Lower leg skin (tissue), 4 donors: Measurements from ENCODE around the gene ACIN1. TPM values are rescaled to one million over a fixed set of nuclear protein-coding genes. Genes with fewer than 3 reads are reported as not detected.

ENCODE experiments used
- DNase-seq, 2 donors: peaks; one replicate each; pipeline ENCODE4 v3.0.0-alpha.2; 2019; ENCODE audit warnings: low spot score in 2 of 2
- H3K4me3 ChIP-seq: fragments of 200-600 bp; sonication (generic); 2 replicates; pipeline ENCODE4 v1.5.1; 2017; ENCODE audit warnings: mild to moderate bottlenecking, low read depth; ENCODE audit not compliant: poor library complexity, severe bottlenecking
- POLR2A ChIP-seq, 2 donors: fragments of 450-650 bp; IDR thresholded peaks; one replicate each; pipeline ENCODE4 v1.6.1; 2016 to 2017; ENCODE audit warnings: antibody characterized with exemption in 2 of 2, mild to moderate bottlenecking in 1 of 2, moderate library complexity in 1 of 2
- WGBS, 2 donors: methylation state at CpG; one replicate each; pipeline ENCODE4 v1.1.5; 2018; 5-methylcytosine and 5-hydroxymethylcytosine counted together
- intact Hi-C: fragments of 100-400 bp; cut with DNase I; formaldehyde crosslinking; loops from one replicate; pipeline ENCODE4 v1.15.0; 2023; ENCODE audit warnings: low total_unique reads
- total RNA-seq, 4 donors: library from RNA; depleted of rRNA; stranded (reverse); fragments of >200 nt; gene quantifications; one replicate each; pipeline ENCODE4 v1.1.0, GENCODE V29; 2016
- TF ChIP-seq, protein P1 (sequence below), 3 donors: fragments of 450-650 bp; IDR thresholded peaks; one replicate each; pipeline ENCODE4 v1.5.1; 2016; ENCODE audit warnings: antibody characterized with exemption in 3 of 3, mild to moderate bottlenecking in 3 of 3, moderate library complexity in 2 of 3

Gene ACIN1
- total RNA-seq, 4 donors from 2014 or later = 52.7 to 97.5 (median 79.8) TPM

DNA sequence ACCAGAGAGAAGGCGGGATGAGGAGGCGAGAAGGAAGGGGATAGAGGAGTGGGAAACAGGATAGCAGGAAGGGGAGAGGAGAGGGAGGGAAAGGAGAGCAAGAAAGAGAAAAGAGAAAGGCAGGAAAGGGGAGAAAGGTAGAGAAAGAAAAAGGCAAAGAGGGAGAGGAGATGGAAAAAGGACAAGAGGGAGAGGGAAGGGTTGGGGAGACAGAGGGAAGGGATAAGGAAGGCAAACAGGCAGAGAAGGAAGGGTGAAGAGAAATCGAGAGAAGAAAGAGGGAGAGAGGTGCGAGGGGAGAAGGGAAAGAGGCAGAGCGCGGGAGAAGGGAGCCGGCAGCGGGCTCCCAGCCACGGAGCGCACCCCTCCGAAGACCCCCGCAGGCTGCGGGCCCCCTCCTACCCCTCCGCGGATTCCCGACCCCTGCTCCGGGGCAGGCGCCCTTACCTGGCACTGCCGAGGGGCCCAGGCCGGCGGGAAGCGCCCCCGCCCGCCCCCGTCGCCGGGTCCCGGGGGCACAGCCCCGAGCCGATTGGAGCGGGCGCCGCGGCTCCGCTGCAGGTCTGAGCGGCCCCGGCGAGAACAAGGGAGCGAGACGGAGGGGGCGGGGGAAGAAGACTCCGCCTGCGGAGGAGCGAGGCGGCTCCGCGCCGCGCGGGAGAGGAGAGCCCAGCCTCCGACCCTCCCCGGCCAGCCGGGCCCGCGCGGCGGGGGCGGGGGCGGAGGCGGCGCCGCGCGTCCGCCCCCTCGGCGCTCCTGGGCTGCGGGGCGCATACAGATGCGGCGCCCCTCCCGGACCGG lies 37.8 kb downstream of the ACIN1 start, which contains the start of gene CDH24:
TSS of gene CDH24 (minus strand) at position 565 of the 801 bp plus-strand sequence. CDS start 1,787 bp downstream, outside the sequence.
- WGBS, 2 donors = 4 to 7% methylated on average over 24 to 32 of the region's 73 CpGs
- peak within 1 kb of the TSS; percentile 52 for H3K4me3 ChIP-seq
- no peak for TF ChIP-seq POLR2A (IDR thresholded peaks at IDR 0.05)
- TF ChIP-seq, protein P1, sequence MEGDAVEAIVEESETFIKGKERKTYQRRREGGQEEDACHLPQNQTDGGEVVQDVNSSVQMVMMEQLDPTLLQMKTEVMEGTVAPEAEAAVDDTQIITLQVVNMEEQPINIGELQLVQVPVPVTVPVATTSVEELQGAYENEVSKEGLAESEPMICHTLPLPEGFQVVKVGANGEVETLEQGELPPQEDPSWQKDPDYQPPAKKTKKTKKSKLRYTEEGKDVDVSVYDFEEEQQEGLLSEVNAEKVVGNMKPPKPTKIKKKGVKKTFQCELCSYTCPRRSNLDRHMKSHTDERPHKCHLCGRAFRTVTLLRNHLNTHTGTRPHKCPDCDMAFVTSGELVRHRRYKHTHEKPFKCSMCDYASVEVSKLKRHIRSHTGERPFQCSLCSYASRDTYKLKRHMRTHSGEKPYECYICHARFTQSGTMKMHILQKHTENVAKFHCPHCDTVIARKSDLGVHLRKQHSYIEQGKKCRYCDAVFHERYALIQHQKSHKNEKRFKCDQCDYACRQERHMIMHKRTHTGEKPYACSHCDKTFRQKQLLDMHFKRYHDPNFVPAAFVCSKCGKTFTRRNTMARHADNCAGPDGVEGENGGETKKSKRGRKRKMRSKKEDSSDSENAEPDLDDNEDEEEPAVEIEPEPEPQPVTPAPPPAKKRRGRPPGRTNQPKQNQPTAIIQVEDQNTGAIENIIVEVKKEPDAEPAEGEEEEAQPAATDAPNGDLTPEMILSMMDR (IDR thresholded peaks at IDR 0.05) = peak in 1 of 3 donors; percentile 38
- intact Hi-C loops = no loop called here
- peak; percentile 47 to 93 for DNase-seq

DNA sequence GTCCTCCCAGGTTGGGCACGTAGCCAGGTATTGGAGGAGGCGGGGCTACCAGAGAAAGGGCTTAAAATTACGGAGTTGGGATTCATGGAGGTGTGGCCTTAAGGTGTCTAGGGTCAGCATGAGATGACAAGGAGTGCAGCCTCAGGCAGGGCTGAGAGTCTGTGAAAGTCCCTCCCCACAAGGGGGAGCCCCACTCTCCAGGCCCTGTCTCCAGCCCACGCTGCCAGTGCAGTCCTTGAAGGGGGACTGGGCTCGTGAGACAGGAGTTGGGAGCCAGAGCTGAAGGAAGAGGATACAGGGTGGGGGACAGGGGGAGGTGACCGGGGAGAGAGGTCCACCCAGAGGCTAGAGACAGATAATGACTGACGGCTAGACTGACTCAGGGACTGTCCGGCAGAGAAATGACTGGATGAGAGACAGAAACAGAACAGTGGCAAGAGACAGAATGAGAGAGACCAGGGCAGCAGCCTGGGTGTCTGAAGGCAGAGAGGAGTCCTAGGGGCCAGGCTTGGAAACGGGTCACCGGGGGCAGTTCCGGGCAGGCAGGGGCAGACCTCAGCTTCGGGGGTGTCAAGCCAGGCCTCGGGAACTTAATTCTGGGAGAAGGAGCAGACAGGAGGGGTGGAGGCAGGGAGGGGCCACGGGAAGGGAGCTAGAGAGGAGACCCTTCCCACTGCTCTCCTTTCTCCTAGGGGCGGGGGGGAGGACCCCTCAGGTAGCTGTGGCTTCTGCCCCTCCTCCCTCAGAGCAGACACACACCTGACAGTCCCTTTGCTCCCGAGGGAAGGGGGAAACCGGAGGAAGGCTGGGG lies 38.6 kb downstream of the ACIN1 start:
- 7 to 9% methylated on average over 17 of the region's 17 CpGs for WGBS, 2 donors
- TF ChIP-seq, protein P1 (IDR thresholded peaks at IDR 0.05) = peak in 1 of 3 donors; percentile 65
- TF ChIP-seq POLR2A (IDR thresholded peaks at IDR 0.05) = no peak
- peak in 1 of 2 donors; percentile 90 for DNase-seq
- intact Hi-C loops = no loop called here
- H3K4me3 ChIP-seq = no peak overlapping the region

DNA sequence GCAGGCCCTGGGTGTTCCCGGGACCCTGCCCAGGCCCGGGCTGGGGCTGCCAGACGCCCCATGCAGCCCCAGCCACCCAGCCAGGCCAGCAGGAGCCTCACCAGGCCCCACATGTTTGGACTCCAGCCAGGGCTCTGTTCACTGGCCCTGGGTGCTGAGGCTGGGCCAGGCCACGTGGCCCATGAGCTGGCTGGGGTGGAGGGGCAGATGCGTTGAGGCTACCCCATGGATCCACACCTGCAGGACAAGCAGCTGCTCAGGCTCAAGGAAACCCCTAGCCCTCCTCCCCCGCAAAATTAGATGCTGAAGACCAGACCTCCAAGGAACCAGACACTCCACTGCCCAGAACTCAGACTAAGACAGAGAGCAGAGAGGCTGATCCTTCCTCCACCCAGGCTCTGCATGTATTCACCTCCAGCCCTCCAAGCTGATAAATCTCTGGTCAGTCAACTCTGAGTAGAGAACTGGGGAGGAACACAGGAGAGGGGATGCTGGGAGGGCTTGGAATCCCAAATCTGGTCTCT lies 39.3 kb downstream of the ACIN1 start:
- WGBS, 2 donors = 83 to 88% methylated on average over 3 to 5 of the region's 6 CpGs
- intact Hi-C loops = no loop called here

DNA sequence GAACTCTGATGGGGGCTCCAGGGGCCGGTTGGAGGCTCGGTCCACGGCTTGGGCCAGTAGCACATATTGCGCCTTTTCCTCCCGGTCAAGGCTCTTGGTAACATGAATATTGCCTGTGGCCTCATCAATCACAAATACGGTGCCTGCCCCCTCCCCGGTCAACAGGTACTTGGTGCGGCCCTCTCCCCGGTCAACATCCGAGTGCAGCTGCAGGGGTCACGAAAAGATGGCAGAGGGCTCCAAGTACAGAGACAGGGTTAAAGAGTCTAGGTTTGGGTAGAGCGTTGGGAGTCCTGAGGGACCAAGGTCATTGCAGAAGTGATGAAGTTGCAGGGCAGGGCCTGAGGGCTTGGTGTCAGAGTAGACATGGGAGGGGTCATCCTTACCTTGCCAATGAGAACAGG lies 39.8 kb downstream of the ACIN1 start:
- H3K4me3 ChIP-seq = no peak overlapping the region
- TF ChIP-seq, protein P1 (IDR thresholded peaks at IDR 0.05) = no peak
- no peak for TF ChIP-seq POLR2A (IDR thresholded peaks at IDR 0.05)
- peak in 1 of 2 donors; percentile 81 for DNase-seq
- intact Hi-C loops = no loop called here
- 94 to 97% methylated on average over 12 of the region's 12 CpGs for WGBS, 2 donors

More for the DNA sequence above, 39.3 kb downstream of the ACIN1 start:
- DNase-seq = peak in 1 of 2 donors; percentile 77
- TF ChIP-seq, protein P1 (IDR thresholded peaks at IDR 0.05) = no peak
- TF ChIP-seq POLR2A (IDR thresholded peaks at IDR 0.05) = no peak
- H3K4me3 ChIP-seq = no peak overlapping the region

DNA sequence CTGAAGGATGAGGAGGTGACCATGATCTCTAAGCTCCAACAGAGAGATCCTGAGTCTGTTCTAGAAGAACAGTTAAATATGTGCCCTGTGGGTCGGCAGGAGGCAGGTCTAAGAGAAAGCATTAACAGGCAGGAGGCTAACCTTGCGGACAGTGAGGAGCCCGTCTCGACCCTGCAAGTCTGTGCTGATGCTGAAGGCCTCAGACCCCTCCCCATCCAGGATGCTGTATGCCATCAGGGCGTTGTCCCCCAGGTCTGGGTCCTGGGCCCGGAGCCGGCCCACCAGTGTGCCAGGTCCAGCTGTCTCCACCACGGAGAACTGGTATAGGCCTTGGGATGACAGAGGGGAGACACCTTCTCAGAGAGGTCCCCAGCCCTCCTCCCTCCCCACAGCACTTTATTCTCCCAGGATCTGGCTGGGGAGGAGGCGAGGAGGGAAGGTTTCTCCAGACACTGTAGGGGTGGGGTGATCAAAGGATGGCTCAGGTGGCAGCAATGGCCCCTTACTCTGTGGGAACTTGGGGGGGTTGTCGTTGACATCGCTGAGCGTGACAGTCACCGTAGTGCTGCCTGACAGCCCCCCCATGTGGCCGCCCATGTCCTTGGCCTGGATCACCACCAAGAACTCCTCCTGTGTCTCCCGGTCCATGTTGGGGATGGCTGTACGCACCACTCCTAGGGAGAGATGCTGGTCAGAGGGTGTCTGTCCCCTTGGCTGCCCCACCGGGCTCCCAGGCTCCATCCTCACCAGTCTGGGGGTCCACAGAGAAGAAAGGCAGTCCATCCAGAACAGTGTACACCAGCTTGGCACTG lies 40.7 kb downstream of the ACIN1 start:
- no peak overlapping the region for H3K4me3 ChIP-seq
- TF ChIP-seq POLR2A (IDR thresholded peaks at IDR 0.05) = no peak
- TF ChIP-seq, protein P1 (IDR thresholded peaks at IDR 0.05) = peak in 1 of 3 donors; percentile 6
- peak in 1 of 2 donors; percentile 82 for DNase-seq
- 80 to 88% methylated on average over 17 of the region's 17 CpGs for WGBS, 2 donors
- intact Hi-C loops = no loop called here
